GM19099 (cell line): ENCODE results near the gene RNF125.

Experiments
- POLR2A ChIP-seq: IDR thresholded peaks from 3 replicates; pipeline ENCODE4 v1.6.1; 2011; ENCODE audit warnings: low read depth; ENCODE audit not compliant: insufficient read length; ENCODE audit errors: extremely low read depth

The RNF125 gene

GRCh38 chr18:32018331-32019250 lies at the start of gene RNF125:
Gene RNF125 (plus strand): TSS chr18:32018825. CDS start chr18:32018864, 39 bp downstream.
- no peak for TF ChIP-seq POLR2A

GRCh38 chr18:31970617-31971016 lies 48.0 kb upstream of the RNF125 start:
- no peak for TF ChIP-seq POLR2A

GRCh38 chr18:31973929-31974546 lies 44.6 kb upstream of the RNF125 start:
- TF ChIP-seq POLR2A, result no peak

GRCh38 chr18:31976242-31976641 lies 42.4 kb upstream of the RNF125 start:
- TF ChIP-seq POLR2A, result no peak

- TF ChIP-seq POLR2A, result no peak
Measured at GRCh38 chr18:31977270-31977872, 41.3 kb upstream of the RNF125 start.

- no peak for TF ChIP-seq POLR2A
Measured at GRCh38 chr18:31978616-31979015, 40.0 kb upstream of the RNF125 start.

GRCh38 chr18:31979714-31980113 lies 38.9 kb upstream of the RNF125 start:
- TF ChIP-seq POLR2A, result no peak

- TF ChIP-seq POLR2A, result no peak
Measured at GRCh38 chr18:31980863-31981262, 37.8 kb upstream of the RNF125 start.

- no peak for TF ChIP-seq POLR2A
Measured at GRCh38 chr18:31983020-31983419, 35.6 kb upstream of the RNF125 start.

- TF ChIP-seq POLR2A, result no peak
Measured at GRCh38 chr18:31983976-31984375, 34.6 kb upstream of the RNF125 start.

GRCh38 chr18:31990823-31991222 lies 27.8 kb upstream of the RNF125 start:
- no peak for TF ChIP-seq POLR2A

GRCh38 chr18:31996007-31996406 lies 22.6 kb upstream of the RNF125 start:
- TF ChIP-seq POLR2A, result no peak

- no peak for TF ChIP-seq POLR2A
Measured at GRCh38 chr18:31998880-31999412, 19.7 kb upstream of the RNF125 start.

GRCh38 chr18:32010124-32010721 lies 8.4 kb upstream of the RNF125 start:
- no peak for TF ChIP-seq POLR2A

- no peak for TF ChIP-seq POLR2A
Measured at GRCh38 chr18:32011193-32011592, 7.4 kb upstream of the RNF125 start.
